Nephron (organoid): ENCODE data around the gene HS6ST3.

ENCODE experiments used
- H3K27ac Mint-ChIP-seq, 3 experiments: 2 replicates each; pipeline ENCODE4 v1.8.0; 2020; ENCODE audit warnings: mixed read lengths in 3 of 3, mild to moderate bottlenecking in 2 of 3, moderate library complexity in 1 of 3
- H3K27me3 Mint-ChIP-seq: 2 replicates; pipeline ENCODE4 v1.8.0; 2021; ENCODE audit warnings: low read depth, mild to moderate bottlenecking, moderate library complexity, mixed read lengths
- H3K36me3 Mint-ChIP-seq: 2 replicates; pipeline ENCODE4 v1.8.0; 2020; ENCODE audit warnings: low read depth, mixed read lengths
- H3K4me1 Mint-ChIP-seq: 2 replicates; pipeline ENCODE4 v1.8.0; 2020; ENCODE audit warnings: mixed read lengths
- H3K4me3 Mint-ChIP-seq, 3 experiments: 2 replicates each; pipeline ENCODE4 v1.8.0; 2020; ENCODE audit warnings: mild to moderate bottlenecking in 3 of 3, mixed read lengths in 3 of 3, moderate library complexity in 2 of 3
- H3K9me3 Mint-ChIP-seq: 2 replicates; pipeline ENCODE4 v1.8.0; 2020; ENCODE audit warnings: mixed read lengths
- CTCF ChIP-seq, 3 experiments: fragments of 200-600 bp; sonication (generic); IDR thresholded peaks; one replicate each; pipeline ENCODE4 v1.5.0; 2021; ENCODE audit warnings: antibody characterized with exemption in 3 of 3; ENCODE audit not compliant: unreplicated experiment in 3 of 3

Gene HS6ST3

GRCh38 chr13:96248103-96248502, 158.2 kb downstream of the HS6ST3 start:
- no peak overlapping the region for H3K27ac Mint-ChIP-seq
- no peaks in the 10 kb centered on the region for H3K27me3 Mint-ChIP-seq
- no peaks in the 10 kb centered on the region for H3K9me3 Mint-ChIP-seq
- no peak for TF ChIP-seq CTCF (IDR thresholded peaks at IDR 0.05; ENCODE audit: unreplicated experiment in 3 of 3)
- no peak overlapping the region for H3K4me3 Mint-ChIP-seq
- H3K4me1 Mint-ChIP-seq = no peaks in the 10 kb centered on the region
- no peaks in the 10 kb centered on the region for H3K36me3 Mint-ChIP-seq

- no peak for TF ChIP-seq CTCF (IDR thresholded peaks at IDR 0.05; ENCODE audit: unreplicated experiment in 3 of 3)
- Mint-ChIP-seq H3K36me3 (no peaks in the 10 kb centered on the region), H3K9me3 (no peaks in the 10 kb centered on the region), H3K4me1 (no peaks in the 10 kb centered on the region), H3K4me3 (no peak overlapping the region), H3K27me3 (no peaks in the 10 kb centered on the region), H3K27ac (no peak overlapping the region)
Observed at GRCh38 chr13:96248996-96249395, 159.1 kb downstream of the HS6ST3 start.

- Mint-ChIP-seq H3K9me3 (no peaks in the 10 kb centered on the region), H3K27me3 (no peaks in the 10 kb centered on the region), H3K4me3 (no peak overlapping the region), H3K4me1 (no peaks in the 10 kb centered on the region), H3K36me3 (no peaks in the 10 kb centered on the region), H3K27ac (no peak overlapping the region)
- TF ChIP-seq CTCF (IDR thresholded peaks at IDR 0.05; ENCODE audit: unreplicated experiment in 3 of 3) = no peak
Observed at GRCh38 chr13:96252903-96253302, 163.0 kb downstream of the HS6ST3 start.

GRCh38 chr13:96273196-96273595, 183.3 kb downstream of the HS6ST3 start:
- H3K4me1 Mint-ChIP-seq = no peaks in the 10 kb centered on the region
- H3K4me3 Mint-ChIP-seq = no peak overlapping the region
- H3K27me3 Mint-ChIP-seq = no peaks in the 10 kb centered on the region
- TF ChIP-seq CTCF (IDR thresholded peaks at IDR 0.05; ENCODE audit: unreplicated experiment in 3 of 3) = no peak
- no peaks in the 10 kb centered on the region for H3K36me3 Mint-ChIP-seq
- H3K9me3 Mint-ChIP-seq = no peaks in the 10 kb centered on the region
- H3K27ac Mint-ChIP-seq = no peak overlapping the region

GRCh38 chr13:96274046-96274445, 184.1 kb downstream of the HS6ST3 start:
- H3K9me3 Mint-ChIP-seq = no peaks in the 10 kb centered on the region
- H3K36me3 Mint-ChIP-seq = no peaks in the 10 kb centered on the region
- no peak for TF ChIP-seq CTCF (IDR thresholded peaks at IDR 0.05; ENCODE audit: unreplicated experiment in 3 of 3)
- no peaks in the 10 kb centered on the region for H3K4me1 Mint-ChIP-seq
- H3K27ac Mint-ChIP-seq = no peak overlapping the region
- H3K4me3 Mint-ChIP-seq = no peak overlapping the region
- no peaks in the 10 kb centered on the region for H3K27me3 Mint-ChIP-seq

- H3K27ac Mint-ChIP-seq = no peak overlapping the region
- H3K4me1 Mint-ChIP-seq = no peaks in the 10 kb centered on the region
- no peak overlapping the region for H3K4me3 Mint-ChIP-seq
- TF ChIP-seq CTCF (IDR thresholded peaks at IDR 0.05; ENCODE audit: unreplicated experiment in 3 of 3) = no peak
- no peaks in the 10 kb centered on the region for H3K27me3 Mint-ChIP-seq
- no peaks in the 10 kb centered on the region for H3K36me3 Mint-ChIP-seq
- no peaks in the 10 kb centered on the region for H3K9me3 Mint-ChIP-seq
Observed at GRCh38 chr13:96279904-96280303, 190.0 kb downstream of the HS6ST3 start.
